Measurements from ENCODE around the gene HSPB6.

DNA sequence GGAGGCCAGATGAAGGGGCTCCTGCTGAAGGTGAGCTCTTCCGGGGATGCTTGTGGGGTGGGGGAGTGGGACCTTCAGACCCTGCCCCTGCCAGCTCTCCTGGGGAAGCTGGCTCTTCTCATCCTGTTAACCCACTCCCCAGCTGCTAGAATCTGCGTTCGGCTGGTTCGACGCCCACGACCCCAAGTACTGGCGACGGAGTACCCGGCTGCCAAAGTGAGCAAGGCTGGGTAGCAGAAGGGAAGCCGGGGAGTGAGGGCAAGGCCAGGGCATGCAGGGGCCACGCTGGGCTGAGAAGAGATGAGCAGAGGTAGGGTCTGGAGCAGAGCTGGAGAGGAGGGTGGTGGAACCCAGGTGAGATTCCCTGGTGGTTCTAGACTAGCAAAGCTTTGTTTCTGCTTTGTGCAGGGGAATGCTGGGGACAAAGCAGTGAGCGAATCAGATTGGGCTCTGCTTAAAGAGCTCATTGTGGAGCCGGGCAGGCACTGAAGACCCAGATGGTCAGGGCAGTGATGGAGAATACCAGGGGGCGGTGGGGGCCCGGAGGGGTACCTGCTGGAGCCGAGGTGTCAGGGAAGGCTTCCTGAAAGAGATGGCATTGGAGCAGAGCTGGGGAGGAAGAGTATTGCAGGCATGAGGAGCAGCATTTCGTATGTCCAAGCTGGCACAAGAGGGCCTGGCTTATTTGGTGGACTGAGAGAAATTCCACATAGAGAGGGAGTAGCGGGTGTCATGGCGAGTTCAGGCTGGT, 28.7 kb downstream of the HSPB6 start:
- TF ChIP-seq YY1 (IDR thresholded peaks at IDR 0.05; ENCODE audit: insufficient read depth, insufficient read length) (no peak), ZNF274 (IDR thresholded peaks at IDR 0.05; ENCODE audit: low read depth, low read length) (no peak), SUZ12 (IDR thresholded peaks at IDR 0.05; ENCODE audit: extremely low read depth, insufficient read depth, insufficient read length) (no peak)
